Measurements from ENCODE around the gene CASQ1. TPM values are rescaled to one million over a fixed set of nuclear protein-coding genes. Genes with fewer than 3 reads are reported as not detected.

The CASQ1 gene
- total and polyA plus RNA-seq, 2 experiments from 2014 or later, result 21.4 to 23.6 TPM

DNA sequence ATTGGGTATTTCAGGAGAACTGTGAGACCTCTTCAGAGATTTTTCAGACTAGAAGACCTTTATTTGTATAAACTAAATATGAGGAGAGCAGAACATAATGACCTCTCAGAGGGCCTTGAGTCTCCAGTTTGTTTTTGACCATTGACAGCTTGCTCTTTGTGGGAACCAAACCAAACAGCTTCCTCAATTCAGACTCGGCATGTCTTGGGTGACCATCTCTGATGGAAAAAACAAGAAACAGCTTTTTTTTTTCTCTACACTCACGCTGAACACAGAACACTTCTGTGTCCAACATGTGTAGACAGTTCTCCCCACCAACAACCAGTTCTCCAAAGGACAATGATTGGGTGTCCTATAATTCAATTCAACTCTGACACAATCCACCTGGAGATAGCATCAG is 27.4 kb upstream of the CASQ1 start:
- H3K4me1 ChIP-seq (ENCODE audit: low read depth), result peaks cover 8% of the 10 kb centered on the region
- H3K36me3 ChIP-seq, result no peaks in the 10 kb centered on the region
- TF ChIP-seq, protein P1, sequence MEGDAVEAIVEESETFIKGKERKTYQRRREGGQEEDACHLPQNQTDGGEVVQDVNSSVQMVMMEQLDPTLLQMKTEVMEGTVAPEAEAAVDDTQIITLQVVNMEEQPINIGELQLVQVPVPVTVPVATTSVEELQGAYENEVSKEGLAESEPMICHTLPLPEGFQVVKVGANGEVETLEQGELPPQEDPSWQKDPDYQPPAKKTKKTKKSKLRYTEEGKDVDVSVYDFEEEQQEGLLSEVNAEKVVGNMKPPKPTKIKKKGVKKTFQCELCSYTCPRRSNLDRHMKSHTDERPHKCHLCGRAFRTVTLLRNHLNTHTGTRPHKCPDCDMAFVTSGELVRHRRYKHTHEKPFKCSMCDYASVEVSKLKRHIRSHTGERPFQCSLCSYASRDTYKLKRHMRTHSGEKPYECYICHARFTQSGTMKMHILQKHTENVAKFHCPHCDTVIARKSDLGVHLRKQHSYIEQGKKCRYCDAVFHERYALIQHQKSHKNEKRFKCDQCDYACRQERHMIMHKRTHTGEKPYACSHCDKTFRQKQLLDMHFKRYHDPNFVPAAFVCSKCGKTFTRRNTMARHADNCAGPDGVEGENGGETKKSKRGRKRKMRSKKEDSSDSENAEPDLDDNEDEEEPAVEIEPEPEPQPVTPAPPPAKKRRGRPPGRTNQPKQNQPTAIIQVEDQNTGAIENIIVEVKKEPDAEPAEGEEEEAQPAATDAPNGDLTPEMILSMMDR (IDR thresholded peaks at IDR 0.05; ENCODE audit: low read depth, low read length), result no peak
- no peak for DNase-seq (ENCODE audit: low read depth in 1 of 2, low spot score in 1 of 2)
- no peaks in the 10 kb centered on the region for H3K9me3 ChIP-seq (ENCODE audit: low read depth)
- H3K27me3 ChIP-seq, result no peaks in the 10 kb centered on the region
- H3K4me3 ChIP-seq, result no peak overlapping the region
- H3K27ac ChIP-seq, result no peak overlapping the region

DNA sequence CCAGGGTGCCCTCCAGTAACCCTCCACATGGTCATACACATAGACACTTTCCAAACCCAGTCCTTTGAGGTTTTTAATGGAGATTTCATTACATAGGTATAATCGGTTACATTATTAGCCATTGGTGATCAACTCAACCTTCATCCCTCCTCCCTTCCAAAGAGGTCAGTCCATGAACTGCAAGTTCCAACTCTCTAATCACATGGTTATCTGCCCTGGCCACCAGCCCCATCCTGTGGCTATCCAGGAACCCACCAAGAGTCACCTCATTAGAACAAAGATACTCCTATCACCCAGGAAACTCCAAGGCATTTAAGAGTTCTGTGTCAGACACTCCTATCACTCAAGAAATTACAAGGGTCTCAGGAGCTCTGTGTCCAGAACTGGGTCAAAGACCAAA is 26.8 kb upstream of the CASQ1 start:
- Histone ChIP-seq H3K4me3 (no peak overlapping the region), H3K4me1 (ENCODE audit: low read depth) (peaks cover 12% of the 10 kb centered on the region)
- TF ChIP-seq, protein P1 (IDR thresholded peaks at IDR 0.05; ENCODE audit: low read depth, low read length), result no peak

DNA sequence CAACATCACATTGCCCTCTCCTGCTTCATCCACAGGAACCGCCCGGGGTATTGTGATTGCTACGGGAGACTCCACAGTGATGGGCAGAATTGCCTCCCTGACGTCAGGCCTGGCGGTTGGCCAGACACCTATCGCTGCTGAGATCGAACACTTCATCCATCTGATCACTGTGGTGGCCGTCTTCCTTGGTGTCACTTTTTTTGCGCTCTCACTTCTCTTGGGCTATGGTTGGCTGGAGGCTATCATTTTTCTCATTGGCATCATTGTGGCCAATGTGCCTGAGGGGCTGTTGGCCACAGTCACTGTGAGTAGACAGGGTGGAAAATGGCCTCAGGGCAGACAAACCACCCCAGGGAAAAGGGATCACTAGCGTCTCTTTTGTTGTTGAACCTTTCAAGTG is 26.3 kb upstream of the CASQ1 start:
- Histone ChIP-seq H3K4me3 (no peak overlapping the region), H3K27me3 (no peaks in the 10 kb centered on the region), H3K27ac (no peak overlapping the region), H3K4me1 (ENCODE audit: low read depth) (peaks cover 16% of the 10 kb centered on the region), H3K9me3 (ENCODE audit: low read depth) (no peaks in the 10 kb centered on the region), H3K36me3 (no peaks in the 10 kb centered on the region)
- TF ChIP-seq, protein P1 (IDR thresholded peaks at IDR 0.05; ENCODE audit: low read depth, low read length), result no peak
- DNase-seq (ENCODE audit: low read depth in 1 of 2, low spot score in 1 of 2), result no peak

More for the DNA sequence above, 26.8 kb upstream of the CASQ1 start:
- H3K27me3 ChIP-seq, result no peaks in the 10 kb centered on the region
- no peaks in the 10 kb centered on the region for H3K9me3 ChIP-seq (ENCODE audit: low read depth)
- DNase-seq (ENCODE audit: low read depth in 1 of 2, low spot score in 1 of 2), result no peak
- H3K36me3 ChIP-seq, result no peaks in the 10 kb centered on the region
- H3K27ac ChIP-seq, result no peak overlapping the region

DNA sequence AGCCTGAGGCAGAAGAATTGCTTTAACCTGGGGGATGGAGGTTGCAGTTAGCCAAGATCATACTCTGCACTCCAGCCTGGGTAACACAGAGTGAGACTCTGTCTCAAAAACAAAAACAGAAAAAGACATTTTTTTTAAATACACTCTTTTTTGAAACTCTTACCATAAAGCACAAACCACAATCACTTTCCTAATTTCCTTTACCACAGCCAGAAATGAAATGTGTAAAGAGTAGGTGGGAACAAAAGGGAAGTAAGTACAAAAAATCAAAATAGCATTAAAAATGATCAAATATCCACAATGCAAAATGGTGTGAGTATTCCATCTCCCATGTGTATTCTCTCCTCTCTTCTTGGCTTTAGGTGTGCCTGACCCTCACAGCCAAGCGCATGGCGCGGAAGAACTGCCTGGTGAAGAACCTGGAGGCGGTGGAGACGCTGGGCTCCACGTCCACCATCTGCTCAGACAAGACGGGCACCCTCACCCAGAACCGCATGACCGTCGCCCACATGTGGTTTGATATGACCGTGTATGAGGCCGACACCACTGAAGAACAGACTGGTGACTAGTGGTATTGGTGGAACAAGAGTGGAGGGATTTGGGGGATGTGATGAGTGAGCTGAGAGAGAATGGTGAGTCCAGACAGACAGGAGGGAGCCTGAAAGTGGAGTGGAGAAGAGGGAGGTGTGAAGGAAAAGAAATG is 24.1 kb upstream of the CASQ1 start:
- H3K27me3 ChIP-seq, result no peaks in the 10 kb centered on the region
- DNase-seq (ENCODE audit: low read depth in 1 of 2, low spot score in 1 of 2), result no peak

DNA sequence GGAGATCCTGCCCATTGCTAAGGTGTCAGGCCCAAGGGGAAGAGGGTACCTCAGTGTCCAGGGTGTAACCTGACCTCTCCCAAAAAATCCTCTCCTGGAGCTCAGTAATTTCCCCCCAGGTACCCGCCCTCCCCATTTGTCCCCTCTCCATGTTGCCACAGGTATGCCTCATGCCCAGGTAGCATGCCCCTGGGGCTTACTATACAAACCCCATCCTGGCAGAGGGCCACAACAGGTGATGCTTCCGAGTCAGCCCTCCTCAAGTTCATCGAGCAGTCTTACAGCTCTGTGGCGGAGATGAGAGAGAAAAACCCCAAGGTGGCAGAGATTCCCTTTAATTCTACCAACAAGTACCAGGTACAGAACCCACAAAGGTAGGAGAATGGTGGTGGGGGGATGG is 23.3 kb upstream of the CASQ1 start:
- Histone ChIP-seq H3K4me3 (no peak overlapping the region), H3K9me3 (ENCODE audit: low read depth) (no peaks in the 10 kb centered on the region), H3K27ac (no peak overlapping the region), H3K36me3 (no peaks in the 10 kb centered on the region), H3K4me1 (ENCODE audit: low read depth) (peaks cover 20% of the 10 kb centered on the region), H3K27me3 (no peaks in the 10 kb centered on the region)
- TF ChIP-seq, protein P1 (IDR thresholded peaks at IDR 0.05; ENCODE audit: low read depth, low read length), result no peak
- DNase-seq (ENCODE audit: low read depth in 1 of 2, low spot score in 1 of 2), result no peak

More for the DNA sequence above, 24.1 kb upstream of the CASQ1 start:
- Histone ChIP-seq H3K4me1 (ENCODE audit: low read depth) (peaks cover 20% of the 10 kb centered on the region), H3K4me3 (no peak overlapping the region), H3K9me3 (ENCODE audit: low read depth) (no peaks in the 10 kb centered on the region), H3K36me3 (no peaks in the 10 kb centered on the region), H3K27ac (no peak overlapping the region)
- TF ChIP-seq, protein P1 (IDR thresholded peaks at IDR 0.05; ENCODE audit: low read depth, low read length), result no peak

Measured in cardiac muscle cell (in vitro differentiated cells and primary cell).